Esophagus squamous epithelium (tissue), 5 donors: Measurements from ENCODE around the gene FAM114A2. TPM values are rescaled to one million over a fixed set of nuclear protein-coding genes. Genes with fewer than 3 reads are reported as not detected.
A peak's percentile ranks its signal among the peaks of the same experiment; 100 is the strongest.

Experiments used
- DNase-seq: peaks from one replicate; lab custom pipeline; 2025; lab: John Stamatoyannopoulos, UW
- H3K27ac ChIP-seq, 4 donors: fragments of 200-600 bp; sonication (generic); one replicate each; pipeline ENCODE4 v1.5.1; 2016 to 2019; ENCODE audit warnings: mild to moderate bottlenecking in 1 of 4
- H3K27me3 ChIP-seq, 4 donors: fragments of 200-600 bp; sonication (generic); 1 replicate in 3 of 4; 2 replicates in 1 of 4; pipeline versions ENCODE4 v1.5.1 to v1.6.0; 2017 to 2021; ENCODE audit warnings: antibody characterized with exemption in 1 of 4
- H3K36me3 ChIP-seq, 3 donors: fragments of 200-600 bp; sonication (generic); one replicate each; pipeline ENCODE4 v1.5.1; 2016 to 2019
- H3K4me1 ChIP-seq, 3 donors: fragments of 200-600 bp; sonication (generic); one replicate each; pipeline ENCODE4 v1.5.1; 2017 to 2019
- H3K4me3 ChIP-seq, 4 donors: fragments of 200-600 bp; sonication (generic); 1 replicate in 3 of 4; 2 replicates in 1 of 4; pipeline ENCODE4 v1.5.1; 2016 to 2019; ENCODE audit warnings: mild to moderate bottlenecking in 2 of 4, moderate library complexity in 1 of 4
- H3K9me3 ChIP-seq, 3 donors: fragments of 200-600 bp; sonication (generic); one replicate each; pipeline ENCODE4 v1.5.1; 2016 to 2019
- POLR2A ChIP-seq, 4 donors: fragments of 450-650 bp; IDR thresholded peaks; one replicate each; pipeline ENCODE4 v1.6.1; 2017; ENCODE audit warnings: antibody characterized with exemption in 4 of 4, mild to moderate bottlenecking in 4 of 4, moderate library complexity in 3 of 4
- WGBS, 2 donors: methylation state at CpG; one replicate each; pipeline ENCODE4 v1.1.5; 2018; 5-methylcytosine and 5-hydroxymethylcytosine counted together
- intact Hi-C: fragments of 100-400 bp; cut with DNase I; formaldehyde crosslinking; loops from one replicate; pipeline ENCODE4 v1.15.0; 2022
- total RNA-seq, 4 donors: library from RNA; depleted of rRNA; stranded (reverse); fragments of >200 nt; gene quantifications; one replicate each; pipeline ENCODE4 v1.1.0, GENCODE V29; 2016
- TF ChIP-seq, protein P1 (sequence below), 6 experiments: fragments of 450-650 bp in 4 of 6; fragments of 200-600 bp in 2 of 6; sonication (generic) in 2 of 6; IDR thresholded peaks; one replicate each; pipeline ENCODE4 v1.5.1; 2016 to 2019; ENCODE audit warnings: antibody characterized with exemption in 6 of 6, mild to moderate bottlenecking in 4 of 6, moderate library complexity in 4 of 6
- donor health status: DM: yes; HTN: yes; CAD: no.

Gene FAM114A2
- total RNA-seq, 4 donors from 2014 or later, result 6.2 to 22.1 (median 19.5) TPM

DNA sequence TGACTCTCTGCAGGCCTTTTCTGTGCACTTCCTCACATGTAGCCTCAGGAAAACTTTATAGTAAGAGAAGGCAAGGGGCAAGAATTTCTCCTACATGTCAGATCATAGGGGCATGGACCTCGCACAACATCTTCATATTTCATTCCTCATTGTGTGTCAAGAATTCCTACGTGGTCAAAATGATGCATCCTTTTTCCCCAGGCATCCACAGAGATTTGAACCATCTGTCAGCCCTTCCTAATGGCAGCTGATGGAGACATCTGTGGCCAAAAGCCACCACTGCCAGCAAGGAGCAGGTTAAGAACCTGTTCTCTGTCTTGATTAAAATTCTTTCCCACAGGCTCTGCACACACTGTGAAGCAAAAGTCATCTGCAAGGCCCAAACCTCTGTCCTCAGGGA is 42.5 kb upstream of the FAM114A2 start:
- TF ChIP-seq, protein P1, sequence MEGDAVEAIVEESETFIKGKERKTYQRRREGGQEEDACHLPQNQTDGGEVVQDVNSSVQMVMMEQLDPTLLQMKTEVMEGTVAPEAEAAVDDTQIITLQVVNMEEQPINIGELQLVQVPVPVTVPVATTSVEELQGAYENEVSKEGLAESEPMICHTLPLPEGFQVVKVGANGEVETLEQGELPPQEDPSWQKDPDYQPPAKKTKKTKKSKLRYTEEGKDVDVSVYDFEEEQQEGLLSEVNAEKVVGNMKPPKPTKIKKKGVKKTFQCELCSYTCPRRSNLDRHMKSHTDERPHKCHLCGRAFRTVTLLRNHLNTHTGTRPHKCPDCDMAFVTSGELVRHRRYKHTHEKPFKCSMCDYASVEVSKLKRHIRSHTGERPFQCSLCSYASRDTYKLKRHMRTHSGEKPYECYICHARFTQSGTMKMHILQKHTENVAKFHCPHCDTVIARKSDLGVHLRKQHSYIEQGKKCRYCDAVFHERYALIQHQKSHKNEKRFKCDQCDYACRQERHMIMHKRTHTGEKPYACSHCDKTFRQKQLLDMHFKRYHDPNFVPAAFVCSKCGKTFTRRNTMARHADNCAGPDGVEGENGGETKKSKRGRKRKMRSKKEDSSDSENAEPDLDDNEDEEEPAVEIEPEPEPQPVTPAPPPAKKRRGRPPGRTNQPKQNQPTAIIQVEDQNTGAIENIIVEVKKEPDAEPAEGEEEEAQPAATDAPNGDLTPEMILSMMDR (IDR thresholded peaks at IDR 0.05), result no peak
- no peak for TF ChIP-seq POLR2A (IDR thresholded peaks at IDR 0.05)
- 71 to 72% methylated on average over 2 of the region's 2 CpGs for WGBS, 2 donors
- H3K27ac ChIP-seq, result no peak overlapping the region
- no peaks in the 10 kb centered on the region for H3K27me3 ChIP-seq
- no peaks in the 10 kb centered on the region for H3K9me3 ChIP-seq
- intact Hi-C loops, result no loop called here
- H3K4me3 ChIP-seq, result no peak overlapping the region
- peaks cover 0 to 15% (median 0%) of the 10 kb centered on the region in 3 donors for H3K4me1 ChIP-seq
- no peaks in the 10 kb centered on the region for H3K36me3 ChIP-seq
- no peak for DNase-seq

DNA sequence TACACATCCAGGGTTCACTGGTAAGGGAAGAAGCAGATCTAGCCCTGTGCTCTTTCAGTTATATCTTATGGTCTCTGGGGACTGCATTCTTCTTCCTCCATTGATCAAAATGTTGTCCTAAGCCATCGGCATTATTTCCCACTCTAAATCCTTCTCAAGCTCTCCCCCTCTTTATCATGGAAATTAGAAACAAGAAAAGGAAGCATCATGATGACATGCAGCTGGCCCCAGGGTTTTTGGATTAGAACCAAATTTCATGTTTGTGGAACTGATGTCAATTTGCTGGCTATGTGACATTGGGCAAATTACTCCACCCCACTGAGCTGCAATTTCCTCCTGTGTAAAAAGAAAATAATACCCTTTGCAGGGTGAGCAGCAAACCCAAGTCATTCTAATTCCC is 39.6 kb upstream of the FAM114A2 start:
- Histone ChIP-seq H3K4me1 (peaks cover 0 to 15% (median 0%) of the 10 kb centered on the region in 3 donors), H3K4me3 (no peak overlapping the region), H3K9me3 (no peaks in the 10 kb centered on the region), H3K27me3 (no peaks in the 10 kb centered on the region), H3K36me3 (no peaks in the 10 kb centered on the region), H3K27ac (no peak overlapping the region)
- intact Hi-C loops, result loop anchor here (5.0 kb wide), 1 partner anchor 99 kb away; no protein-coding TSS in a partner anchor
- TF ChIP-seq, protein P1 (IDR thresholded peaks at IDR 0.05), result no peak
- TF ChIP-seq POLR2A (IDR thresholded peaks at IDR 0.05), result no peak
- no peak for DNase-seq
- WGBS, 2 donors, result 13 to 19% methylated on average over 1 of the region's 1 CpG

DNA sequence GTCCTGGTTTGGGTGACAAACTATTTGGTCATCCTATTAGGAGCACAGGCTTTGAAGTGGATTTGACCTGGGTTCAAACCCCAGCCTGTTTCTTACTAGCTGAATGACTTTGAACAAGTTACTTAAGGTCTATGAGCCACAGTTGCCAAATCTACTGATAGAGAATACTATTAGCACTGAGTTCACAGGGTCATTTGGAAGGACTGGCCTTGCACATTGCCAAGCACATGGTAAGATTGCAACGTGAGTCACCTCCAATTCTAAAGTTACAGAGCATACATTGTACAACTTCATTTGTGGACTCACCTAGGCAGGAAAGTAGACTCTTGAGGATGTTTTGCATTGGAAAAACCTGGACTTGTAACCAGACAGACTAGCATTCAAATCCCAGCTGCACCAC is 39.0 kb upstream of the FAM114A2 start:
- intact Hi-C loops, result loop anchor here (5.0 kb wide), 1 partner anchor 100 kb away; no protein-coding TSS in a partner anchor
- peaks cover 0 to 15% (median 0%) of the 10 kb centered on the region in 3 donors for H3K4me1 ChIP-seq
- TF ChIP-seq, protein P1 (IDR thresholded peaks at IDR 0.05), result no peak
- TF ChIP-seq POLR2A (IDR thresholded peaks at IDR 0.05), result no peak
- no peaks in the 10 kb centered on the region for H3K27me3 ChIP-seq
- H3K4me3 ChIP-seq, result no peak overlapping the region
- H3K27ac ChIP-seq, result no peak overlapping the region
- H3K9me3 ChIP-seq, result no peaks in the 10 kb centered on the region
- H3K36me3 ChIP-seq, result no peaks in the 10 kb centered on the region
- no peak for DNase-seq
- 23 to 43% methylated on average over 1 of the region's 1 CpG for WGBS, 2 donors

DNA sequence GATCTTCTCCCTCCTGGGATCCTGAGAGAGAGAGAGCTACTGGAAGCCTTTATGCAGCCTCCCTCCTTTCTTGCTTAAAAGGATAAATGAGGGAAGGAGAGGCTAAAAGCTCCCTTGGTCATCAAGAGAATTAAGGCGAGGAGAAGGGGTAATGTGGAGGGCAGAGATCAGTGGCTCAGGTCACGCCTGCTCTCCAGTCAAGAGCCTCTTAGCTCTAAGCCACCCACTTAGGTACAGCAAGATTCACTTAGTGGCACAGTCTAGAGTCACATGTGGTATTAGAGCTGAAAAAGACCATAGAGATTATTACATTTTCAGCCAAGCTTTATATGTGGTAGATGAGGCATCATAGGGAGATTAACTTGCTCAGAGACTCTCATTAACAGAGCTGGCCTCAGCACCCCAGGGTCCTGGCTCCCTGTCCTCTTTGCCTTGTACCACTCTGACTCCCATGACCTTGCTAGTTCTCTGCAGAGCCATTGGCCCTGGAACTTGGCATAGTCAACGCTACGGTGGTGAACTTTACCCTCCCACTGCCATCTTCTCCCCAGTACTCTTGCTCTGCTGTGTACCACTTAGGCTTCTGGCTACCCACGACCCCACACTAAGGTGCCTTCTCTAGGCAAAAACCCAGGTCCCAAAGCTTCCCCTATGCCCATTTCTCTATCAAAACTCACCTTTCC is 37.7 kb upstream of the FAM114A2 start:
- H3K4me1 ChIP-seq, result peaks cover 0 to 21% (median 0%) of the 10 kb centered on the region in 3 donors
- no peaks in the 10 kb centered on the region for H3K9me3 ChIP-seq
- no peaks in the 10 kb centered on the region for H3K27me3 ChIP-seq
- TF ChIP-seq POLR2A (IDR thresholded peaks at IDR 0.05), result no peak
- TF ChIP-seq, protein P1 (IDR thresholded peaks at IDR 0.05), result no peak
- no peaks in the 10 kb centered on the region for H3K36me3 ChIP-seq
- H3K4me3 ChIP-seq, result no peak overlapping the region
- H3K27ac ChIP-seq, result no peak overlapping the region
- 73 to 75% methylated on average over 5 of the region's 5 CpGs for WGBS, 2 donors
- intact Hi-C loops, result loop anchor here (5.0 kb wide), 1 partner anchor 101 kb away; no protein-coding TSS in a partner anchor
- no peak for DNase-seq

DNA sequence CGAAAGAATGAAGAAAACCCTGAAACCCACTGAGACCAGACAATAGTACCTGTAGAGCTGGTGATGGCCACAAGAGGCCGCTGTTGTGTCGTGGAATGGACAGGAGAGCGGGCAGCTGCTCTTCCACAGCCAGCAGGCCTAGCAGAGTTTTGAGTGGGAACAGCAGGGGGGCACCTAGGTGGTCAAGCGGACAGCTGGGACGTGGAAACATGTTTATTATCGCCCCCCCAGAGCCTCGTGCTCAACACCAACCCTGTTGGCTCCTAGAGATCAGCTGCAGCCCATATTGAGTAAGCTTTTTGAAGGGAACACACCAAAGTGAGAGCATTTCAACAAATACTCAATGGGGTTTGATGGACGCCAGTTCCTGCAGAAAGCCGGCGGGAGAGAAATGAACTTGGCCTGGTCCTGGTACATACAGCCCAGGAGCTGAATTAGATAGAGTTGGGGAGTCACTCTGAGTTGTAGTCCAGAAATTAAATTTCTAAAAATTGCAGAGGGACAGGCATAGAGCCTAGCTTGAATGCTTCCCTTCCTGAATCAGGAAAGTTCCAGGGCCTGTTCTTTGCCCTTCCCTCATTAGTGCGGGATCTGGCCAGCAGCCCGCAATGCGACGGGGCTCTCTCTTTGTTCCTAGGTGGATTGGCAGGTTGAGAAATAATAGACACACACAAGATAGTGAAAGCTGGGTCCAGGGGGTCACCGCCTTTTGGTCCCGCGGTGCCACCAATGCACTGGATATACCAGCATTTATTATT is 33.9 kb upstream of the FAM114A2 start:
- H3K27me3 ChIP-seq, result no peaks in the 10 kb centered on the region
- WGBS, 2 donors, result 24 to 39% methylated on average over 14 to 16 of the region's 18 CpGs
- intact Hi-C loops, result loop anchor here (5.0 kb wide), 1 partner anchor 115 kb away; no protein-coding TSS in a partner anchor
- peaks cover 0 to 11% (median 0%) of the 10 kb centered on the region in 3 donors for H3K4me1 ChIP-seq
- DNase-seq, result peak; percentile 14
- no peaks in the 10 kb centered on the region for H3K36me3 ChIP-seq
- H3K4me3 ChIP-seq, result peak overlapping the region in 1 of 4 donors; percentile 27
- no peaks in the 10 kb centered on the region for H3K9me3 ChIP-seq
- TF ChIP-seq, protein P1 (IDR thresholded peaks at IDR 0.05), result peak; percentile 89 to 94 (median 91)
- TF ChIP-seq POLR2A (IDR thresholded peaks at IDR 0.05), result no peak
- H3K27ac ChIP-seq, result no peak overlapping the region
